Tibial nerve (tissue), 3 donors: ENCODE results near the gene EMD.

Experiments used
- CTCF ChIP-seq, 5 experiments: fragments of 200-600 bp in 3 of 5; fragments of 450-650 bp in 2 of 5; sonication (generic) in 3 of 5; IDR thresholded peaks; one replicate each; pipeline ENCODE4 v1.5.1; 2016 to 2019; ENCODE audit warnings: antibody characterized with exemption in 5 of 5, mild to moderate bottlenecking in 3 of 5, moderate library complexity in 2 of 5
- POLR2A ChIP-seq, 2 donors: fragments of 450-650 bp; IDR thresholded peaks; one replicate each; pipeline ENCODE4 v1.6.1; 2017; ENCODE audit warnings: antibody characterized with exemption in 2 of 2, mild to moderate bottlenecking in 2 of 2, moderate library complexity in 2 of 2

- TF ChIP-seq POLR2A (IDR thresholded peaks at IDR 0.05): no peak
- TF ChIP-seq CTCF (IDR thresholded peaks at IDR 0.05): no peak
These were observed 23.0 kb downstream of the EMD start for GRCh38 chrX:154401918-154402621.
